Stimulated activated CD8-positive, alpha-beta memory T cell treated with anti-CD3 and anti-CD28 coated beads, Interleukin-2, amount 100 ng/mL, for 1 hour (primary cell): ENCODE data around the gene COL21A1.

Experiments used
- DNase-seq, 2 donors: peaks; one replicate each; pipeline ENCODE4 v3.0.0-alpha.2; 2020; ENCODE audit warnings: low read depth in 2 of 2

COL21A1 gene

GRCh38 chr6:56109149-56109548 lies 138.2 kb downstream of the COL21A1 start:
- DNase-seq = no peak

GRCh38 chr6:56106231-56106630 lies 141.1 kb downstream of the COL21A1 start:
- no peak for DNase-seq

GRCh38 chr6:56104591-56104990 lies 142.8 kb downstream of the COL21A1 start:
- DNase-seq = no peak

- DNase-seq = no peak
These were observed 145.2 kb downstream of the COL21A1 start for GRCh38 chr6:56102216-56102615.

GRCh38 chr6:56101141-56101553 lies 146.2 kb downstream of the COL21A1 start:
- no peak for DNase-seq

GRCh38 chr6:56096946-56097621 lies 150.3 kb downstream of the COL21A1 start:
- no peak for DNase-seq

DNA sequence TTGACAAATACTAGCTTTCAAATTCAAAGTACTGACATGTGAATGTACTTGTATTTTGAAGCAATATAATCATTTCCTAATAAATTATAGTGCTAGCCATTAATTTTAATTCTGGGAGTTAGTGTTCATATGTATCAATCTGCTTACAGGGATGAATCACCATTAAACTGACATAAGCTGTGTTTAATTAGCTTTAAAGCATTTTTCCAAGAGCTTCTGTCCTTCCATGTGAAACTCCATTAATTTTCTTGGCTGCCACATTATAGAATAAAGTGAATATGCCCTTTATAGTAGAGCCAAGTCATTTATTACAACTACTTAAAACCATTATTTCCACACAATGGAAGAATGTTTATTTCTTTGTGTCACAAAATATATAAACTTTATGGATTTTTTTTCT lies 150.8 kb downstream of the COL21A1 start:
- no peak for DNase-seq

DNA sequence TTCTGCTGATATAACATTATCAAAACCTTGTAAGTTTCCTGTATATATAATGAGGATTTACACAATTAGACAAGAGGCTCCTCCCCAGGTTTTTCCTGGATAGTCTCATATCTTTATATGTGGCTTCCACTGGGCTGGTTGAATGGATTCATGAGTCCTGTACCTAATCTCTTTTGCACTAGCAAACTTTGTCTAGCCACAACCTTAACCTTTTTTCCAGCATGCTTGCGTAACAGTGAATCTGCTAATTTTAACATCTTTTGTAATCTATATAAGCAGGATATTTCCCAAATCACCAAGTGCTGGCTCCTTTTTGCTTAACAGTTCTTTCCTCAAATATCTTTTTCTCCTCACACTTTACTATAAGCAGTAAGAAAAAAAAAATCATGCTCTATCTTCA lies 153.6 kb downstream of the COL21A1 start:
- no peak for DNase-seq

DNA sequence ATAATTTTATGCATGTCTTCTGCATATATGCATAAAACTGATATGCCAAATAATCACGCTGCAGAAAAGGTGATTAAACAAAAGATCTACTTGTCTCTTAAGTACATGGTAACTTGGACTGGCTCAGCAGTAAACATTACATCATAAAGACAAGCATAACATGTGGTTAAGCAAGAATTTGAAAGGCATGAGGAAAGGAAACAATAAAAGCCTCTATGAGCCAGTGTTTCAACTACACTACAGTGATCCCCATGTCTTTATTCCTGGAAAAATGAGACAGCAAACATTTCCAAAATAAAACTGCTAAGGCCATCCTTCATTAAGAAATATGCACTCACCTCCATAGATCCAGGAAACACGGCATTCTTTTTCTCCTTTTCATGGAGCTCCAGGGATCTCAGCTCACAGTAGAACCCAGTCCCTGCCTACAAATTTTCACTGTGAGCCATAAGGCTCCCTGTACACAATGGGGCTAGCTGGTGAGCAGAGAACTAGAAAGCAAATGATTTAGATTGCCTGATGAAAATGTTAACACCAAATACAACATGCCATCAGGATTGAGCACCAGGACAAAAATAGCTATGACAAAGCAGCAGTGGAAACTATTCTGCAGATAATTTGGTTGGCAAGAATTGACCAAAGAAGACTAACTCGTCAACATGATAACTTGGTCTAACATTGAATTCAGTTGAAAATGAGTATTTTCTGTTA lies 156.1 kb downstream of the COL21A1 start:
- DNase-seq = no peak

GRCh38 chr6:56088641-56089040 lies 158.7 kb downstream of the COL21A1 start:
- no peak for DNase-seq

GRCh38 chr6:56087421-56087820 lies 160.0 kb downstream of the COL21A1 start:
- DNase-seq = no peak

- DNase-seq = no peak
These were observed 167.4 kb downstream of the COL21A1 start for GRCh38 chr6:56079751-56080540.

GRCh38 chr6:56076033-56076432 lies 171.3 kb downstream of the COL21A1 start:
- no peak for DNase-seq

GRCh38 chr6:56073761-56074160 lies 173.6 kb downstream of the COL21A1 start:
- no peak for DNase-seq

- DNase-seq = no peak
These were observed 174.1 kb downstream of the COL21A1 start for GRCh38 chr6:56073315-56073714.

DNA sequence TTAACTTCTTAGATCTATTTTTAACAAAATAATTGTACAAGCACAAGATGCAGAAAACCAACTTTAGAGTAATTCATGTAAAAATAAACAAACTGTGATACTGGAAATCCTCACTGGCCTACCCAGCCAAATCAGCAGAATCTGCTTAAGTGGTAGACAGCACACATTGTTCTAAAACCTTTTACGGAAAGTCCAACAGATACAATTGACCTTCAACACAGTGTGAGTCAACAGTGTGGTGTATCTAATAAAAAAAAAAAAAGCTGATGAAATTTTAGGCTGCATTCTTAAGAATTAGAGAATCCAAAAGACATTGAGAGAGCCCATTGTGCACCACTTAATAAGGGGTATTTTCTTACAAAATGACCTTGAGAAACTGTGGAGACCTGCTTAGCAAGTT lies 174.5 kb downstream of the COL21A1 start:
- no peak for DNase-seq

- DNase-seq = no peak
These were observed 182.0 kb downstream of the COL21A1 start for GRCh38 chr6:56065408-56065807.

DNA sequence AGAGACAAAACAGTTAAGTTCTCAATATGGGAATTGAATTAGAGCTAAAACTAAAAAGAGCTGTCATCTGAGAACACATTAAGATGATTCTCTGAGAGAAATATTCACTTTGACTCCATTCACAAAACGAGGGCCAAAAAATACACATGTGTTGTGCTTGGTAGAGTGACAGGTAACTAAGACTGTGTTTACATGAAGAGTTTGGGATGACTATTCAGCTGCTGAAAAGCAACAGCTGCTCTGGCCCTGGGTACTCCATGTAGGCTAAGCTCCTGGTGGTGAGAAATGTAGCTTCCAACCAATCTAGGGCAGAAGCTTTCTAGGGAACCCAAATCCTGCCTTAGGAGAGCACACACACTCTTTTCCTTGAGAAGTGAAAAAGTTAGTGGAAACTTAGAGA lies 184.5 kb downstream of the COL21A1 start:
- no peak for DNase-seq

- no peak for DNase-seq
These were observed 188.7 kb downstream of the COL21A1 start for GRCh38 chr6:56058636-56059035.

DNA sequence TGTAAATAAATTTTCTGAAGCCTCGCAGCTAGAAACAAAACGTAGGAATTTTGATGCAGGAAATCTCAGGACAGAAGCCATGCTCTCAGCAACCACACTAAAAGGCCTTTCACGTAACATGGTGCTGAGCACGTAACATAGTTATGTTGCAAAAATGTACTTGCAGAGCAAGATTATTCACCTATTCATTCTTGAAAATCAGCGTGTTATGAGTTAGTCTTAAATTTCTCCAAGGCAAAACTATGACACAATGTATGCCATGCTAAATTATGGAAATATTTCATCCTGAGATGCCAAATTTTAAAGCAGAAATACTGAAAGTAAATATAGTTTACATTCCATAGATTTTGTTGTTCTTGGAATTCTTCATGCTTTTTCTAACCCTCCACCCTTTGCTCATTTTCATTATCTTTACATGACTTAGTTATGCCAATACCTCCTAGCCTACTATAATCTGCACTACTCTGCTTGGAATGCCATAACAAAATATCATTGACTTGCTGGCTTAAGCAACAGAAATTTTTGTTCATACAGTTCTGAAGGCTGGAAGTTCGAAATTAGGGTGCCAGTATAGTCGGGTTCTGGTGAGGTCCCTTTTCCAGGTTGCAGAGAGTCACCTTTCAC lies 192.2 kb downstream of the COL21A1 start:
- DNase-seq = no peak

- DNase-seq = no peak
These were observed 196.2 kb downstream of the COL21A1 start for GRCh38 chr6:56051202-56051598.

DNA sequence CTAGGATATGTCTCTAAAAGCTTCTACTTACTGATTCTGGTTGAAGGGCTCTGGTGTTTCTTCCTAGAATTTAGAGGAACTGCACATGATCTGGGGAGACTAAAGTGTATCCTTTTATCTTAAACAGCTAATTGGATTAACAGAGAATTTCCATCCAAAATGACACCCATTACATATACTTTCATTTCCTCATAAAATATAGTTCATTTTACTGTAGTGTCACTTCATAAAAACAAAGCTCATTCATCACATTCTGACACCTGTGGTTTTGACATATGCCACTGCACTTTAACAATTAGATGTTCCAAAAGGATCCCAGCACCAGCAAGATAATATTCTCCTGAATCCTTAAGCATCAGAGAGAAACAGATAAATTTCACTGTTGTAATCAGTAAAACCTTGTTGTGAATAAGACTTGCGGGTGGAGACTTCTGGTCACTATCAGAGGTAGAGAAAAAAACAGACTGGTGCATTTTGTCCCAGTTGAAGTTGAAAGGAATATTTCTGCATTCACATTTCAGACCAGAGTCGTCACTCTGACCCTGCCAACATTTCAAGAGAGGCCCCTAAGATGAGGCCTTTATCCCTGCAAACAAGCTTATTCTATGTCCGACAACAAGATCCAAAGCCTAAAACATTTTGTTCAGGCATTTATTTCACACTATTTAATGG lies 196.7 kb downstream of the COL21A1 start:
- no peak for DNase-seq
